AG20443 (cell line): ENCODE results near the gene PRRC2B.
"Not testable (repeated sequence)": the region's sequence is repeated elsewhere in the genome, so short reads cannot be mapped to it uniquely, and the experiment has no call there.

ENCODE experiments used
- DNase-seq: peaks from one replicate; pipeline ENCODE4 v3.0.0; 2012; ENCODE audit warnings: low spot score, mixed read lengths

The PRRC2B gene

DNA sequence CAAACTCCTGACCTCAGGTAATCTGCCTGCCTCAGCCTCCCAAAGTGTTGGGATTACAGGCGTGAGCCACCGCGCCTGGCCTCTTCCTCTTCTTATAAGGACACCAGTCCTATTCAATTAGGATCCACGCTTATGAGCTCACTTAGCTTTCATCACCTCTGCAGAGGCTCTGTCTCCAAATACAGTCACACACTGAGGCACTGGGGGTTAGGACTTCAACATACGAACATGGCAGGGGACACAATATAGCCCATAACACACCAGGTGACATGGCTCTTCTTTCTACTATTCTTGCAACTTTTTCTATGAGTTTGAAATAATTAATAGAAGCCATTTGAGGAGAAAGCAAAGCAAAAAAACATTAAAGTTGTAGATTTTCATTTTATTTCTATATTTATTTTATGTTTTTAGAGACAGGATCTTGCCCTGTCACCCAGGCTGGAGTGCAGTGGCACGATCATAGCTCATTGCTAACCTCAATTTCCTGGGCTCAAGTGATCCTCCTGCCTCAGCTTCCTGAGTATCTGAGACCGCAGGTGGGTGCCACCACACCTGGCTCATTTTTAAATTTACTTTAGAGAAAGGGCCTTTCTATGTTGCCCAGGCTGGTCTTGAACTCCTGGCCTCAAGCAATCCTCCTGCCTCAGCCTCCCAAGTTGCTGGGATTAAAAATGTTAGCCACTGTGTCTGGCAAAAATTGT, 145.5 kb downstream of the PRRC2B start:
- DNase-seq = no peak

DNA sequence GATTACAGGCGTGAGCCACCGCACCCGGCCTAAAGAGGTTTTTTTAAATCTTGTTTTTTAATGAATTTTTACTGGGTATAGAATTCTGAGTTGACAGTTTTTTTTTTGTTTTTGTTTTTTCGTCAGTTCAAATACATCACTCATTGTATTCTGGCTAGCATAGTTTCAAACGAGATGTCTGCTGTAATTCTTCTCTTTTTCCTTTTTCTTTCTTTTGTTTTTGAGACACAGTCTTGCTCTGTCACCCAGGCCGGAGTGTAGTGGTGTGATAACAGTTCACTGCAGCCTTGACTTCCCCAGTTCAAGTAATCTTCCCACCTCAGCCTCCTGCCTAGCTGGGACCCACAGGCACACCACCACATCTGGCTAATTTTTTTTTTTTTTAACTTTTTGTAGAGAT, 149.3 kb downstream of the PRRC2B start:
- no peak for DNase-seq

DNA sequence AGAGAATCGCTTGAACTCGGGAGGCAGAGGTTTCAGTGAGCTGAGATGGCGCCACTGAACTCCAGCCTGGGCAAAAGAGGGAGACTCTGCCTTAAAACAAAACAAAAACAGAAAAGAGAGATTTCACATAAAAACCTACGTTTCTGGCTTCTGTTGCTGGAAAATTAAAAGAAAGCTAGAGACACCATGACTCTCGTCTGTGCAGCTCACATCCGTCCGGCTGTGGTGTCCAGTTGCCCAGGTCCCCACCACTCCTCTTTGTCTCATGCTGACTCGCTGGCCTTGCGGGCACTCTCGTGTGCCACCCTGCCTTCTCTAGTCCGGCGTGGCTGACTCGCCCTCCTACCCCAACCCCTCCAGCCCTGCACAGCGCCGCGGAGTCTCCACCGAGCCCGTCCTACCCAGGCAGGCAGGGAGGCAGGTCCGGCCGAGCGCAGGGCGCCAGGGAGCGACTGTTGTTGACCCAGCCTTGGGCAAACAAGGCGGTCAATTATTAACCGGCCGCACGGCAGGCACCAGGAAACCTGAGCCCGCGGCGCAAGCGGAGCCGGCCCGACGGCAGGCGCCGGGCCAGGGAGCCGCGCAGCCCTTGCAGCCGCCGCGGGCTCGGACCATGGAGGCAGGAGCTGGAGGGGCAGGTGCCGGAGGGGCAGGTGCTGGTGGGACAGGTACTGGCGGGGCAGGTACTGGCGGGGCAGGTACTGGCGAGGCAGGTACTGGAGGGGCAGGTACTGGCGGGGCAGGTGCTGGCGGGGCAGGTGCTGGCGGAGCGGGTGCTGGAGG, 151.3 kb downstream of the PRRC2B start, which contains the start of gene PRRT1B:
PRRT1B (plus strand) TSS at position 521 of the 783 bp plus-strand sequence; CDS start at position 614, 93 bp downstream.
- DNase-seq = no peak

GRCh38 chr9:131545786-131546335, 152.0 kb downstream of the PRRC2B start:
- no peak for DNase-seq

DNA sequence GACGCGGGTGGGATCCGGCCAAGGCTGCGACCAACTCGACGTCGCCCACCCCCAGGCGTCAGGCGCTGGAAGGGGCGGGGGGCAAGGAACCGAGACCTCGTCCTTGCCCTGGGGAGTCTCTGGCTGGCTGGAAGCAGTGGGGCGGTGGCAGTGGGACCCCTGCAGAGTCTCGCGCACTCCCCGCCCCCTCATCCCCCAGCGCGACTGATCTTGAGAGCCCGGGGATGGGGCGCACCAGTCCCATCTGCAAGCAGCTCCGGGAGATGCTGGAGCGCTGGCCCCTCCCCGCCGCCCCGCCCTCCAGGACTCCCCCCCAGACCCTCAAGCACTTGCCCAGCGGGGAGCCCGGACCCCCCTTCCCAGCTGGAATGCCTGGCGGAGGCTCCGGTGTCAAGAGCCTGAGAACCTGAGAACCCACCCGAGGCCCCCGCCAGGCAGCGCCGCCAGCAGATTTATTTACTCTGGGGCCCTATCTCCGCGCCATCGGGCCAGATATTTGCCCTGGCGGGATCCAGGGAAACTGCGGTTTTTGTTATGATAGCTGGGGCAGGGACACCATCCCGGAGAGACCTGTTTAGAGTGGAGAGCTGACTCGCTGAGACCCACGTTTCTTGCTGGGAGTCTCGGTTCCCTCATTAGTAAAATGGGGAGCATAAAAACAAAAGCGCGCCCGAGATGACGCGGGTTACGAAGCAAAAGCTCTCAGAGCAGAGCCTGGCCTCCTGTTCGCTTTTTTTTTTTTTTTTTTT, 152.6 kb downstream of the PRRC2B start:
- peak; percentile 61 for DNase-seq

DNA sequence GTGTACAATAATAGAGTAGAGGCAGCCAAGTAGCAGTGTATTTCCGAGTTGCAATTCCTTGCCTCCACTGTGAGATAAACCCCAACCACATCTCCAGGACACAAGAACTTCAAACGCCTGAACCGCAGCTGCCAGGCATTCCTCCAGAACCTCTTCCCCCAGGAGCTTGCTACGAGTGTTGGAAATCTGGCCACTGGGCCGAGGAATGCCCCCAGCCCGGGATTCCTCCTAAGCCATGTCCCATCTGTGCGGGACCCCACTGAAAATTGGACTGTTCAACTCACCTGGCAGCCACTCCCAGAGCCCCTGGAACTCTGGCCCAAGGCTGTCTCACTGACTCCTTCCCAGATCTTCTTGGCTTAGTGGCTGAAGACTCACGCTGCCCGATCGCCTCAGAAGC, 155.3 kb downstream of the PRRC2B start:
- not testable (repeated sequence) for DNase-seq
